CD8-positive, alpha-beta memory T cell (primary cell): Measurements from ENCODE around the gene WDR77. TPM values are rescaled to one million over a fixed set of nuclear protein-coding genes. Genes with fewer than 3 reads are reported as not detected.
A peak's percentile ranks its signal among the peaks of the same experiment; 100 is the strongest.

Experiments
- CTCF ChIA-PET: fragments of 350-600 bp; sonication (Branson Sonifier 250); formaldehyde crosslinking; loops from one replicate; lab custom pipeline; 2021; ENCODE audit warnings: antibody characterized with exemption; lab: Charles Lee
- POLR2A ChIA-PET: fragments of 350-600 bp; sonication (Branson Sonifier 250); formaldehyde crosslinking; loops from one replicate; lab custom pipeline; 2021; ENCODE audit warnings: antibody characterized with exemption; lab: Charles Lee
- DNase-seq, 5 donors: peaks; one replicate each; pipeline versions ENCODE4 v3.0.0 to v3.0.0-alpha.2; 2020 to 2022; ENCODE audit warnings: mixed read lengths in 1 of 5
- H3K27ac ChIP-seq: one replicate; pipeline ENCODE4 v1.7.0; 2013; ENCODE audit warnings: low read depth, mild to moderate bottlenecking, low read length, moderate library complexity
- H3K27me3 ChIP-seq: 2 replicates; pipeline ENCODE4 v1.7.0; 2013; ENCODE audit warnings: low read length, mild to moderate bottlenecking; ENCODE audit not compliant: insufficient read depth, poor library complexity, severe bottlenecking
- H3K36me3 ChIP-seq: 2 replicates; pipeline ENCODE4 v1.7.0; 2013; ENCODE audit warnings: mild to moderate bottlenecking, low read length, moderate library complexity; ENCODE audit not compliant: insufficient read depth
- H3K4me1 ChIP-seq: 2 replicates; pipeline ENCODE4 v1.7.0; 2013; ENCODE audit warnings: mild to moderate bottlenecking, low read length, moderate library complexity; ENCODE audit not compliant: insufficient read depth
- H3K4me3 ChIP-seq: 2 replicates; pipeline ENCODE4 v1.7.0; 2013; ENCODE audit warnings: mild to moderate bottlenecking, low read length
- H3K9me3 ChIP-seq: 2 replicates; pipeline ENCODE4 v1.7.0; 2013; ENCODE audit warnings: mild to moderate bottlenecking, low read length
- H3K27ac Mint-ChIP-seq, 8 donors: one replicate each; pipeline ENCODE4 v1.8.0; 2020 to 2021; ENCODE audit warnings: mixed read lengths in 8 of 8, mild to moderate bottlenecking in 6 of 8, inconsistent platforms in 3 of 8, moderate library complexity in 3 of 8
- H3K27me3 Mint-ChIP-seq, 2 donors: one replicate each; pipeline ENCODE4 v1.8.0; 2020 to 2021; ENCODE audit warnings: mixed read lengths in 2 of 2, mild to moderate bottlenecking in 1 of 2, moderate library complexity in 1 of 2
- H3K36me3 Mint-ChIP-seq, 3 donors: one replicate each; pipeline ENCODE4 v1.8.0; 2020 to 2021; ENCODE audit warnings: mixed read lengths in 3 of 3, inconsistent platforms in 1 of 3, mild to moderate bottlenecking in 1 of 3
- H3K4me1 Mint-ChIP-seq, 3 donors: one replicate each; pipeline ENCODE4 v1.8.0; 2020 to 2021; ENCODE audit warnings: mixed read lengths in 3 of 3, inconsistent platforms in 1 of 3, mild to moderate bottlenecking in 1 of 3
- H3K4me3 Mint-ChIP-seq, 7 donors: one replicate each; pipeline ENCODE4 v1.8.0; 2020 to 2021; ENCODE audit warnings: mixed read lengths in 7 of 7, mild to moderate bottlenecking in 6 of 7, moderate library complexity in 4 of 7, inconsistent platforms in 2 of 7
- H3K9me3 Mint-ChIP-seq, 5 donors: one replicate each; pipeline ENCODE4 v1.8.0; 2020 to 2022; ENCODE audit warnings: mixed read lengths in 5 of 5, mild to moderate bottlenecking in 3 of 5, moderate library complexity in 2 of 5, inconsistent platforms in 1 of 5
- polyA plus RNA-seq: library from polyadenylated mRNA; unstranded; fragments of 300-500 nt; fragmentation: Illumina TruSeq; gene quantifications from one replicate; pipeline ENCODE4 v1.2.3, GENCODE V29; 2021
- total RNA-seq, 2 experiments: library from RNA; stranded (reverse); gene quantifications; one replicate each; pipeline ENCODE4 v1.2.3, GENCODE V29; 2021

WDR77 gene
- total and polyA plus RNA-seq, 3 experiments from 2014 or later = 42.2 to 74.7 (median 73.2) TPM

DNA sequence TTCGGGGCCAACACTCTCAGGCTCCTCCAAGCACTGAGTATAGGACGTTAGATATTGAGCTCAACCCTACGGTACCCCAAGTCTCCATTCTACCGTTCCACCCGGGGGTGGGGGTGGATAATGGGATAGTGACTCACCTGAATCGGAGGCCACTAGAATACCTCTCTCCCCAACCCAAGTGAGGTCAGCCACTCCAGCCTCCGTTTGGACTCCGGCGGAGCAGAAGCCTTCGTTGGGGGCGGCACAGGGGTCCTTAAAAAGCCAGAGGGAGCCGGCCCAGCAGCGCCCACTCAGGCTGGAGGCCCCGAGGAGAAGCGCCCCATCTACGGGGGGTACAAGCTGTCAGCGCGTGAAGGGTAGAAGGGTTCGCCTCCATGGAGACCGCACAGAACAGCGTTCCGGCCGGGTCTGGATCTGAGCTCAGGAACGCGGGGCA is 556 bp downstream of the WDR77 start:
- no peaks in the 10 kb centered on the region for H3K9me3 Mint-ChIP-seq
- peak overlapping the region; percentile 98 for H3K4me3 ChIP-seq
- peak overlapping the region; percentile 98 to 100 (median 100) for H3K4me3 Mint-ChIP-seq
- H3K4me1 Mint-ChIP-seq = peaks cover 65 to 91% (median 80%) of the 10 kb centered on the region in 3 donors
- H3K27me3 Mint-ChIP-seq = peaks cover 0 to 3% of the 10 kb centered on the region in 2 donors
- no peaks in the 10 kb centered on the region for H3K9me3 ChIP-seq
- DNase-seq = peak in 1 of 5 donors; percentile 15
- peak overlapping the region; percentile 92 for H3K27ac ChIP-seq
- POLR2A ChIA-PET = interaction anchor here (0.6 to 1.7 kb wide), 5 partner anchors 14 to 307 kb away, joined by 3 to 6 read pairs (median 4); partner anchors contain the start of gene DDX20
- peaks cover 53% of the 10 kb centered on the region for H3K4me1 ChIP-seq
- peaks cover 0 to 72% (median 18%) of the 10 kb centered on the region in 3 donors for H3K36me3 Mint-ChIP-seq
- H3K36me3 ChIP-seq = peaks cover 17% of the 10 kb centered on the region
- no peaks in the 10 kb centered on the region for H3K27me3 ChIP-seq
- CTCF ChIA-PET = interaction anchor here (0.7 to 7.2 kb wide), 6 partner anchors 23 to 232 kb away, joined by 3 to 38 read pairs (median 4); no protein-coding TSS in a partner anchor
- peak overlapping the region; percentile 27 to 100 (median 94) for H3K27ac Mint-ChIP-seq

DNA sequence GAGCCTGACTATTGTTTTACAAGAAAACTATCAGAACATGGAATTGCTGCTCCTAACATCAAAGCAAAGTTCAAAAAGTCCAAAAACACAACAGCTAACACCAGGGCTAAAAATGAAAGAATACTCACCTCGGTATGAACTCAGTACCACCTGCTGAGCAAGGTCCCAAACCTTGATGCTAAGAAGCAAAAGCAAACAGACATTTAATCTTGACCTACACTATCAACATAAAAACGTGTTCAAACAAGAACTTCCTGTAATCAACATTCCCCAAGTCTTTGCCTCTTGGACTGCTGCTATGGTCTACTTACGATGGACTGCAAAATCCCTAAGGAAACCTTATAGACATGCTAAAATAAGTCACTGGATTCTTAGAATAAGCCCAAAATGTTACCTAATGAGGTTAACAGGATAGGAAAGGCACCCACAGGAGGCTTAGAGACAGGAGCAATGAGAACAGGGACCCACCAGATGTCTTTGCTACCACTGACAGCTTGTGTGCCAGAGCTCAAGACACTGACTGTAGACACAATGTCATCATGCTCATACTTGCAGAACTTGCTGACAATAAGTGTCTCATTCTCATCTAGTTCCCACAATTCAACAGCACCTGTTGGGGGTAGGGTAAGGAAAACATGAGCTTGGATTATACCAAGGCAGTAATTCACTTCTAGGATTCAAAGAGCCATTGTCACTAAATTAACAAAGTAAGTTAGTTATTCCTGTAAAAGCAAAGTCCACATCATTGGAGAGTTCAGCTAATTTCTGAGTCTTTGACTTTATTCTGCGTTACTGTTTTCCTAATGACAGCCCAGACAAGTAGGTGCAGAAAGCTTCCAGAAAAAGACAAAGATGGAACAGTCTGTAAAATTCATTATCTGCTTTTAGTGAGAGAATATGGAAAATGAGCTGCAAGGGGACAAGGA is 1.8 kb downstream of the WDR77 start:
- DNase-seq = no peak
- peaks cover 55 to 84% (median 74%) of the 10 kb centered on the region in 3 donors for H3K4me1 Mint-ChIP-seq
- Histone ChIP-seq H3K27ac (peak overlapping the region; percentile 92), H3K27me3 (no peaks in the 10 kb centered on the region), H3K4me1 (peaks cover 46% of the 10 kb centered on the region), H3K36me3 (peaks cover 24% of the 10 kb centered on the region), H3K9me3 (no peaks in the 10 kb centered on the region), H3K4me3 (peak overlapping the region; percentile 98)
- peaks cover 0 to 76% (median 21%) of the 10 kb centered on the region in 3 donors for H3K36me3 Mint-ChIP-seq
- ChIA-PET CTCF (interaction anchor here (0.8 to 7.2 kb wide), 4 partner anchors 29 to 417 kb away, joined by 3 to 38 read pairs (median 6); no protein-coding TSS in a partner anchor), POLR2A (no interaction called here)
- peaks cover 0 to 3% of the 10 kb centered on the region in 2 donors for H3K27me3 Mint-ChIP-seq
- peak overlapping the region; percentile 98 to 100 (median 100) for H3K4me3 Mint-ChIP-seq
- H3K9me3 Mint-ChIP-seq = no peaks in the 10 kb centered on the region
- H3K27ac Mint-ChIP-seq = peak overlapping the region; percentile 12 to 99 (median 87)

DNA sequence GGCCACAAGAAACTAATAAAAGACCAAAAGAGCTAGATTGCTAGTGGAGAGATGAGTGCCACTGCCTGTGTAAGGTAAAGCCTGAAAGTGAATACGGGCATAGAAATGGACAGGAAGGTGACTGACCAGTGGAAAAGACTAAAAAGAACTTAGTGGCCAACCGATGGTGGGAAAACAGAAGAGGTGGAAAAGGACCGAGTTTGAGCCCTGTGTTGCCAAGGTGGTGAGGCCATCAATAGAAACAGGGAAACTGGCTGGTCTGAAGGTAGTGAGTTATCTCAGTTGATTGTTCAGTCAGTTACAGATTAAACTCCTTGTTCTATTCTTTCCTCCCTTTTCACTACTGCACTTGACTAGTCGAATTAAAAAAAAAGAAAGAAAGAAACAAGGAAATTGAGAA is 2.5 kb downstream of the WDR77 start:
- POLR2A ChIA-PET = no interaction called here
- Mint-ChIP-seq H3K4me3 (peak overlapping the region; percentile 6 to 100 (median 33)), H3K27me3 (peaks cover 0 to 3% of the 10 kb centered on the region in 2 donors), H3K9me3 (no peaks in the 10 kb centered on the region), H3K27ac (peak overlapping the region in 7 of 8 donors; percentile 12 to 99 (median 86)), H3K36me3 (peaks cover 0 to 78% (median 20%) of the 10 kb centered on the region in 3 donors), H3K4me1 (peaks cover 51 to 82% (median 74%) of the 10 kb centered on the region in 3 donors)
- Histone ChIP-seq H3K4me3 (no peak overlapping the region), H3K36me3 (peaks cover 30% of the 10 kb centered on the region), H3K27ac (no peak overlapping the region), H3K27me3 (no peaks in the 10 kb centered on the region), H3K9me3 (no peaks in the 10 kb centered on the region), H3K4me1 (peaks cover 46% of the 10 kb centered on the region)
- CTCF ChIA-PET = interaction anchor here (0.8 to 7.2 kb wide), 2 partner anchors 62 to 416 kb away, joined by 3 to 38 read pairs; no protein-coding TSS in a partner anchor
- no peak for DNase-seq

DNA sequence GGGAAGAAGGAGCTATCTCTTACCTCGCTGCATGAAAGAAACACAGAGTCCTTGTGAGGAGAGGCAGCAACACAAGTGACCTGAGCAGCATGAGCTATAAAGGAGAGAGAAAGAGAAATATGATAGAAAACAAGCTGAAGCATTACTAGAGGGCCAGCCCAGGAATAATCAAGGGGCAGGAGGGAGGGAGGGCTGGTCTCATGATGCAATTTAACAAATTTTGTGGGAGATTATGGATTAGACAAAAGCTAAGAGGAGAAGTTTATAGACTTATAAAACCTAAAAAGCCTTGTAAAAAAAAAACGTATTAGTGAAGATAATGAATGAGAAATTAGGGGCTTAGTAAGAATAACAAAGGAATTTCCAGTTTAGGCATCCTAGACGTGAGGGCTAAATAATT is 5.0 kb downstream of the WDR77 start:
- Histone ChIP-seq H3K4me3 (no peak overlapping the region), H3K27ac (no peak overlapping the region), H3K36me3 (peaks cover 45% of the 10 kb centered on the region), H3K4me1 (peaks cover 34% of the 10 kb centered on the region), H3K27me3 (no peaks in the 10 kb centered on the region), H3K9me3 (no peaks in the 10 kb centered on the region)
- peaks cover 0 to 3% of the 10 kb centered on the region in 2 donors for H3K27me3 Mint-ChIP-seq
- peaks cover 38 to 64% (median 52%) of the 10 kb centered on the region in 3 donors for H3K4me1 Mint-ChIP-seq
- peaks cover 0 to 81% (median 24%) of the 10 kb centered on the region in 3 donors for H3K36me3 Mint-ChIP-seq
- CTCF ChIA-PET = no interaction called here
- peak overlapping the region in 1 of 7 donors; percentile 54 for H3K4me3 Mint-ChIP-seq
- H3K9me3 Mint-ChIP-seq = no peaks in the 10 kb centered on the region
- H3K27ac Mint-ChIP-seq = peak overlapping the region in 7 of 8 donors; percentile 8 to 61 (median 28)
- no peak for DNase-seq
- POLR2A ChIA-PET = interaction anchor here (0.7 kb wide), 1 partner anchor 154 kb away, joined by 4 read pairs; no protein-coding TSS in a partner anchor

DNA sequence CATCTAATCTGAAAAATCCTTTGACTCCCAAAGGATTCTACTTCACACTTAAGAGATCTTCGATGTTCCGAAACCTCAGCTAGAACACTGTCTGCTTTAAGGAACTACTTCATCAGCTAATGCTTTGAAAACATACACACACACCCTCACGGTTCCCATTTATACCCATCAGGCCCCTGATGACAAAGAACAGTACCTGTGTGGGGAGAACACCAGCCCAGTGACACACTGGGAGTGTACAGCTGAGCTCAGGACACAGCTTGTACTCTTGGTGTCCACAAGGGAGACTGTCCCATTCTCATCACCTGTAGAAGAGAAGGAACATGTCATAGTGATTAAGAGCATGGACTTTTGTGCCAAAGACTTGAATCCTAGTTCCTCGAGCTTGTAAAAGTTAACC is 6.6 kb downstream of the WDR77 start:
- no peak overlapping the region for H3K4me3 Mint-ChIP-seq
- H3K27me3 Mint-ChIP-seq = peaks cover 0 to 3% of the 10 kb centered on the region in 2 donors
- H3K36me3 ChIP-seq = peaks cover 49% of the 10 kb centered on the region
- no peaks in the 10 kb centered on the region for H3K9me3 ChIP-seq
- H3K27ac Mint-ChIP-seq = peak overlapping the region in 6 of 8 donors; percentile 33 to 70 (median 58)
- no peaks in the 10 kb centered on the region for H3K9me3 Mint-ChIP-seq
- no peak overlapping the region for H3K27ac ChIP-seq
- peaks cover 25% of the 10 kb centered on the region for H3K4me1 ChIP-seq
- DNase-seq = no peak
- ChIA-PET POLR2A (no interaction called here), CTCF (interaction anchor here (1.0 to 1.2 kb wide), 3 partner anchors 9 to 217 kb away, joined by 3 read pairs; no protein-coding TSS in a partner anchor)
- H3K36me3 Mint-ChIP-seq = peaks cover 0 to 90% (median 28%) of the 10 kb centered on the region in 3 donors
- peaks cover 28 to 53% (median 41%) of the 10 kb centered on the region in 3 donors for H3K4me1 Mint-ChIP-seq
- H3K27me3 ChIP-seq = no peaks in the 10 kb centered on the region
- H3K4me3 ChIP-seq = no peak overlapping the region

DNA sequence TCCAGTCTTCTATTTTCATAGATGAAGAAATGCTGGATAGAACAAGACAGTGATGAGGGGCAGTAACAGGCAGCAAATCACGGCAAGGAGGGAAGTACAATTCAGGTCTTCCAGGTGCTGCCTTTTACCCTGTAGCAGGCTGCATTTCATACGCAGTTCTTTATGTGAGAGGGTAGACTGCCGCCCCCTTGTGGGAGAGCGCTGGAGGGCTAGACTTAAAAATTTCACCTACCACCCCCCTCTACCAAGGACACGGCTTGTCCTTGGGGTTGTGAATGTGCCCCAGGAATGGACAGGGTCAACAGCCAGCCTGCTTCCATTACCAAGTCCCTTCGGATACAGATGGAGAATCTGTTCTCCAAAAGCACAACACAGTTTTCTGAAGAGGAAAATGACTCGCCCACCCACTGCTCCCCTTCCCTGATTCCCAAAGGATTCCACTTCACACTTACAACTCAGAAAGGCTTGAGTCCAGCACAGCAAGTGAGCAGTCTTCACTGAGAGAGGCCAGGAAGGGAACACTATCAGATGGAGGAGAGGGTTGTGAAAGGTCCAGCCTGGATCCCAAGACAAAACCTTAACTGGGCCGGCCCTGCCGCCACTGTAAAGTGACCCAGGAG is 7.4 kb downstream of the WDR77 start:
- Histone ChIP-seq H3K9me3 (no peaks in the 10 kb centered on the region), H3K4me1 (peaks cover 17% of the 10 kb centered on the region), H3K36me3 (peaks cover 49% of the 10 kb centered on the region), H3K27me3 (no peaks in the 10 kb centered on the region), H3K4me3 (no peak overlapping the region), H3K27ac (no peak overlapping the region)
- Mint-ChIP-seq H3K4me1 (peaks cover 20 to 45% (median 33%) of the 10 kb centered on the region in 3 donors), H3K9me3 (no peaks in the 10 kb centered on the region), H3K27ac (peak overlapping the region; percentile 20 to 85 (median 64)), H3K27me3 (peaks cover 0 to 3% of the 10 kb centered on the region in 2 donors), H3K4me3 (no peak overlapping the region), H3K36me3 (peaks cover 0 to 93% (median 28%) of the 10 kb centered on the region in 3 donors)
- CTCF ChIA-PET = interaction anchor here (1.0 to 1.8 kb wide), 3 partner anchors 10 to 65 kb away, joined by 3 to 8 read pairs (median 4); partner anchors contain the start of gene OVGP1
- DNase-seq = peak; percentile 17 to 74 (median 52)
- POLR2A ChIA-PET = no interaction called here
